Keratinocyte (primary cell): ENCODE data around the gene YPEL1. TPM values are rescaled to one million over a fixed set of nuclear protein-coding genes. Genes with fewer than 3 reads are reported as not detected.

Experiments used
- DNase-seq: peaks from one replicate; pipeline ENCODE4 v3.0.0-alpha.2; 2011; ENCODE audit warnings: low read depth, missing footprints, low spot score
- FAIRE-seq: peaks from 2 replicates; lab custom pipeline; 2011; peaks lifted over from hg19 to GRCh38; lab: Jason Lieb, UNC
- H2AFZ ChIP-seq: 2 replicates; pipeline ENCODE4 v1.6.0; 2012; ENCODE audit warnings: low read length, control low read depth, inconsistent platforms; ENCODE audit not compliant: control insufficient read depth
- H3K27ac ChIP-seq: 2 replicates; pipeline ENCODE4 v1.5.1; 2011; ENCODE audit warnings: low read length; ENCODE audit not compliant: control insufficient read depth, insufficient read depth
- H3K27me3 ChIP-seq: 3 replicates; pipeline ENCODE4 v1.6.0; 2011; ENCODE audit warnings: low read length; ENCODE audit not compliant: control insufficient read depth, insufficient read depth; ENCODE audit errors: extremely low read depth
- H3K36me3 ChIP-seq, 2 experiments: 2 replicates in 1 of 2; 3 replicates in 1 of 2; pipeline ENCODE4 v1.5.1; 2011; ENCODE audit warnings: low read length in 2 of 2, mild to moderate bottlenecking in 1 of 2; ENCODE audit not compliant: control insufficient read depth in 2 of 2, insufficient read depth in 2 of 2; ENCODE audit errors: extremely low read depth in 1 of 2
- H3K4me1 ChIP-seq: 3 replicates; pipeline ENCODE4 v1.5.1; 2011; ENCODE audit warnings: low read length; ENCODE audit not compliant: control insufficient read depth, insufficient read depth; ENCODE audit errors: extremely low read depth
- H3K4me2 ChIP-seq: 3 replicates; pipeline ENCODE4 v1.6.0; 2011; ENCODE audit warnings: low read depth, low read length; ENCODE audit not compliant: control insufficient read depth, insufficient read depth; ENCODE audit errors: extremely low read depth
- H3K4me3 ChIP-seq, 3 experiments: fragments of 200-600 bp in 1 of 3; sonication (generic) in 1 of 3; 2 replicates in 2 of 3; 3 replicates in 1 of 3; pipeline ENCODE4 v1.5.1; 2011 to 2016; ENCODE audit warnings: low read length in 3 of 3, mild to moderate bottlenecking in 3 of 3, control low read depth in 2 of 3, inconsistent platforms in 1 of 3, low read depth in 1 of 3, mixed read lengths in 1 of 3, mixed run types in 1 of 3, moderate library complexity in 1 of 3; ENCODE audit not compliant: control insufficient read depth in 2 of 3, insufficient read depth in 2 of 3; ENCODE audit errors: extremely low read depth in 1 of 3
- H3K79me2 ChIP-seq: 2 replicates; pipeline ENCODE4 v1.6.0; 2012; ENCODE audit warnings: low read length; ENCODE audit not compliant: control insufficient read depth, insufficient read depth
- H3K9ac ChIP-seq: 3 replicates; pipeline ENCODE4 v1.6.0; 2011; ENCODE audit warnings: low read length; ENCODE audit not compliant: control insufficient read depth, insufficient read depth; ENCODE audit errors: extremely low read depth
- H3K9me1 ChIP-seq: 3 replicates; pipeline ENCODE4 v1.6.0; 2011; ENCODE audit warnings: low read length; ENCODE audit not compliant: control insufficient read depth, insufficient read depth; ENCODE audit errors: extremely low read depth
- H3K9me3 ChIP-seq: 2 replicates; pipeline ENCODE4 v1.5.1; 2012; ENCODE audit warnings: low read depth, low read length; ENCODE audit not compliant: control insufficient read depth
- H4K20me1 ChIP-seq: 3 replicates; pipeline ENCODE4 v1.6.0; 2011; ENCODE audit warnings: low read length; ENCODE audit not compliant: control insufficient read depth, insufficient read depth; ENCODE audit errors: extremely low read depth
- CTCF ChIP-seq, 3 experiments: IDR thresholded peaks in 1 of 3; conservative IDR thresholded peaks in 1 of 3; optimal IDR thresholded peaks in 1 of 3; 2 replicates in 2 of 3; 3 replicates in 1 of 3; pipeline versions ENCODE3 to v1.5.1; 2011; ENCODE audit warnings: low read length in 3 of 3, mild to moderate bottlenecking in 3 of 3, moderate library complexity in 2 of 3, control low read depth in 1 of 3, inconsistent platforms in 1 of 3; ENCODE audit not compliant: insufficient read depth in 2 of 3; ENCODE audit errors: extremely low read depth in 1 of 3
- EZH2 ChIP-seq: IDR thresholded peaks from one replicate; pipeline ENCODE4 v1.6.1; 2012; ENCODE audit warnings: inconsistent platforms, mild to moderate bottlenecking, low read length, moderate library complexity
- dilution Hi-C: fragments of 300-500 bp; cut with MboI; formaldehyde crosslinking; loops from one replicate; pipeline ENCODE4 v1.7.0; 2020; ENCODE audit warnings: low sequenced_read_pairs; ENCODE audit not compliant: extremely low pct_ligation_motif_present
- polyA plus RNA-seq, 5 experiments: library from polyadenylated mRNA; depleted of rRNA in 3 of 5; stranded (reverse) in 3 of 5; stranded (forward) in 1 of 5; unstranded in 1 of 5; fragments of >200 nt; gene quantifications; 1 replicate in 1 of 5; 2 replicates in 3 of 5; 3 replicates in 1 of 5; pipeline versions ENCODE4 v1.2.1 to v1.2.3, GENCODE V29; 2011 to 2012; ENCODE audit warnings: missing spikeins in 2 of 5, low read depth in 1 of 5, low replicate concordance in 1 of 5

YPEL1 gene
- polyA plus RNA-seq, 1 donor (not counting 4 experiments of a cell fraction or from before 2014, with no cell fraction given) = 0.03 TPM

- dilution Hi-C loops = no loop called here
- DNase-seq (no peak), FAIRE-seq (no peak)
- no peaks in the 10 kb centered on the region for H3K27me3 ChIP-seq
- no peaks in the 10 kb centered on the region for H3K79me2 ChIP-seq
- H4K20me1 ChIP-seq = no peaks in the 10 kb centered on the region
- H3K36me3 ChIP-seq = no peaks in the 10 kb centered on the region
- H3K27ac ChIP-seq = no peak overlapping the region
- H3K4me3 ChIP-seq = no peak overlapping the region
- H2AFZ ChIP-seq = no peak overlapping the region
- H3K9me3 ChIP-seq = no peaks in the 10 kb centered on the region
- no peak for TF ChIP-seq CTCF (optimal IDR thresholded peaks at IDR 0.05 in 1 of 3, IDR thresholded peaks at IDR 0.05 in 1 of 3, conservative IDR thresholded peaks at IDR 0.05 in 1 of 3; ENCODE audit: extremely low read depth in 1 of 3, insufficient read depth in 2 of 3, low read length in 3 of 3)
- no peak for TF ChIP-seq EZH2
- no peak overlapping the region for H3K4me2 ChIP-seq
- H3K9ac ChIP-seq = no peak overlapping the region
- H3K4me1 ChIP-seq = peaks cover 32% of the 10 kb centered on the region
- H3K9me1 ChIP-seq = no peaks in the 10 kb centered on the region
These were observed 23.7 kb downstream of the YPEL1 start for GRCh38 chr22:21711851-21712250.

- Histone ChIP-seq H3K36me3 (no peaks in the 10 kb centered on the region), H4K20me1 (no peaks in the 10 kb centered on the region), H3K9me1 (no peaks in the 10 kb centered on the region), H2AFZ (no peak overlapping the region), H3K79me2 (no peaks in the 10 kb centered on the region), H3K27ac (no peak overlapping the region), H3K9me3 (no peaks in the 10 kb centered on the region), H3K4me2 (no peak overlapping the region), H3K27me3 (no peaks in the 10 kb centered on the region), H3K9ac (no peak overlapping the region), H3K4me1 (peaks cover 32% of the 10 kb centered on the region), H3K4me3 (no peak overlapping the region)
- FAIRE-seq (peak; percentile 9), DNase-seq (no peak)
- no peak for TF ChIP-seq EZH2
- no peak for TF ChIP-seq CTCF (optimal IDR thresholded peaks at IDR 0.05 in 1 of 3, IDR thresholded peaks at IDR 0.05 in 1 of 3, conservative IDR thresholded peaks at IDR 0.05 in 1 of 3; ENCODE audit: extremely low read depth in 1 of 3, insufficient read depth in 2 of 3, low read length in 3 of 3)
- dilution Hi-C loops = no loop called here
These were observed 25.4 kb downstream of the YPEL1 start for GRCh38 chr22:21710156-21710555.
